Stimulated activated CD4-positive, alpha-beta T cell treated with anti-CD3 and anti-CD28 coated beads, Interleukin-12 subunit alpha, Interleukin-12 subunit beta, amount 100 ng/mL, for 4 hours (primary cell): Measurements from ENCODE around the gene TMEM181.
"Not testable (repeated sequence)": the region's sequence is repeated elsewhere in the genome, so short reads cannot be mapped to it uniquely, and the experiment has no call there.

Experiments used
- DNase-seq: peaks from one replicate; pipeline ENCODE4 v3.0.0-alpha.2; 2020

The TMEM181 gene

DNA sequence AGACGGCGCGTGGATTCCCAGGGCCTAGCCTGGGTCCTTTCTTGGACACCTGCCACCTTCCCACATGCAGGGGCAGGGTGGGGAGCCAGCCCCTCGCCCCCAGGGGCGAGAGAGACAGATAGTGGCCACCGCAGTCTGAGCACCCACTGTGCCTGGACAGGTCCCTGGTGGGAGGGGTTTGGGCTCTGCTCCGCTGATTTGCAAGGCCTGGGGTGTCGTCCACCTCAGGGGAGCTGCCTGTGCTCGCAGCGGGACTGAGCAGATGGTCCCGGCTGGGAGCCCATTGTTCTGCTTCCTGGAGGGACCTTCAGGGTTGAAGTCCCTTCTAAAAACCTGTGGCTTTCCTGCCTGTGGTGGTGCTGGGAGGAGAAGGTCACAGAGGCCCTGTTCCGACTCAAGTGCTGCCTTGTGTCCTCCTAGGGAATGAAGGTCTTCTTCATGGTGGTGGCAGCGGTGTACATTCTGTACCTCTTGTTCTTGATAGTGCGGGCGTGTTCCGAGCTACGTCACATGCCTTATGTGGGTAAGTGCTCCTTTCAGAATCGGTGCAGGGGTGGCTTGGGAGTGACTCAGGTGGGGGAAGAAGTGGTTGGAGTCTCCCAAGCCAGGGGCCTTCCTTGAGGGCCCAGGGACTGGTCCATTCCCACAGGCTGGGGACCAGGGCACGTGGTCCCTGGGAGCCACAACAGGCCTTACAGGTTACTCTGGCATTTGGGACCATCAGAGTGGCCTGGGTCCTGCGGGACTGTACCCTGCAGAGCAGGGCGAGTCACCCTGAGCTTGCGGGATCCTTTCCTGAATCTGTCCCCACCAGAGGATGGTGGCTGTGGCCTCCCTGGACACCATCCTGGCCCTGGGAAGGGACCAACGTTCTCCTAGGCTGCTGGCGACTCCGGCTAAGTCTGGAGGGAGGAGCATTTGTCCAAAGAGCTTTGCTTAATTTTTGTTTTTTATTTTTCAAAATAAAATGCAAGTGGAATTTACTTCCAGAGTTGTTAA, 65.1 kb downstream of the TMEM181 start:
- no peak for DNase-seq

DNA sequence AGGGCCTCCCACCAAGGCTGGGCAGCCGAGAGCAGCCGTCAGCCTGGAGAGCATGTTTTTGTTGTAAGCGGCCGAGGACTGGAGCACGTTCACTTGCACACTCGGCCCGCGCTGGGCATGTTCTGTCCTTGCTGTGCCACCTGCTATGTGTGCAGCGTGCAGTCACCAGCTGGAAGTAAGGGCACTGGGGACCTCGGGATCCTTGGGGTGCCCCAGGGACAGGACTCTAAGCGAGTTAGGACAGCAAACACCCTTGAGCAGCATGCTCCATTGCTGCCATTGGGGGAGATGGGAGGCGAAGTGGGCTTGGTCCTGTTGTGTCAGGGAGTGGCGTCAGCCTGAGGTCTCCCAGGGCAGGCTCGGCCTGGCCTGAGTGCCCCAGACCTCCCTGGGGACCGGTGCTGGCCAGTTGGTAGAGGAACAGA, 66.0 kb downstream of the TMEM181 start:
- no peak for DNase-seq

DNA sequence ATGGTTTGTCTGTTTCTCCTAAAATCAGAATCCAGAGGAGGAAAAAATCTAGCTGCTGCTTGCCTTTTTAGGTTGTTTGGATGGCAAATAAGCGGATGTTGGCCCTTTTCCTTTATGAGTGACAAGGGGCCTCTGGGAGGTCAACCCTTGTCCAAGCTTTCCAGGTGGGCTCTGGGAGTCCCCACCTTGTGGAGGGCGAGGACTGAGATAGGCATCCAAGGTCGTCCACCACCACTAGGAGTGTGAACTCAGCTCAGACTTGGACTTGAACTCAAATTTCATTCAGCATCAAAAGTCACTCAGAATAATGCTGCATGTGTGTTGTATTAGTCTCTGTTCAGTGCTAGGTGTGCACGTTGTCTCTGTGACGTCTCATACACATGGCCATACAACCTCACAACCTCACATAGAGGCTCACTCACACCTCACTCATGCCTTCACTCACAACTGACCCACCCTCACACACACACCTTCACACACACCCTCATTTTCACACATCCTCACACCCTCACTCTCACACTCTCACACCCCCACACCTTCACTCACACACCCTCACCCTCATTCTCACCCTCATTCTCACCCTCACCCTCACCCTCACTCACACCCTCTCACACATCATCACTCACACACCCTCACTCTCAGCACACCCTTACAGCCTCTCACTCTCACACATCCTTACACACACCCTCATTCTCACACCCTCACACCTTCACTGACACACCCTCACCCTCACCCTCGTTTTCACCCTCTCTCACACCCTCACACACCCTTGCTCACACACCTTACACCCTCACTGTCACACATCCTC, 66.7 kb downstream of the TMEM181 start:
- no peak for DNase-seq

DNA sequence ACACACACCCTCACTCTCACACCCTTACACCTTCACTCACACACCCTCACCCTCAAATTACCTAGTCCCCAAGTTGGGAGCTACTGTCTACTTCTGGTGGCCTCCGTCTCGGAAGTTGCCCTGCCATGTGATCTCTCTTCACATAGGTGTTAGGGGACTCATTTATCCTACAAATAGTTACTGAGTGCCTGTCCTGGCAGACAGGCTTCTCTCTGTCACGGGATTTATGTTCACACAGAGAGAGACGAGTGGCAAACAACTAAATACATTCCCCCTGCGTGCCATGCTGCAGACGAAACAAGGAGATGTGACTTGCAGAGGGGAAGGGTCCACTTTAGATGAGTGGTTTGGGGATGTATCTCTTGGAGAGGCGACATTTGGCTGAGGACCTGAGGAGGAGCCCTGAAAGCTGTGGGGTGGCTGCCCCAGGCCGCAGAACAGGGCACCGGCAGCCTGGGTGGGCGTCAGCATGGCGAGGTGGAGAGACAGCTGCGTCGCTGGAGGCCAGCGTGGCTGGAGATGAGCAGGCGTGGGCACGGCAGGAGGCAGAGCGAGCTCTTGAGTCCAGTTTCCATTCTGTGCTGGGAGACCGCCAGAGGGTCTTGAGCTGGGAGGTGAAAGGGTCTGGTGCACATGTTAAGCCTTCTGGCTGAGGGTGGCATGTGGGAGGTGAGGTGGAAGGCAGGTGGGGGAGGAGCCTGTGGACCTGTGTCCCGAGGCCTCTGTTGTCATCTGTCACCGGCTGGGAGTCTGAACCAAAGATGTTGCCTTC, 67.5 kb downstream of the TMEM181 start:
- no peak for DNase-seq

DNA sequence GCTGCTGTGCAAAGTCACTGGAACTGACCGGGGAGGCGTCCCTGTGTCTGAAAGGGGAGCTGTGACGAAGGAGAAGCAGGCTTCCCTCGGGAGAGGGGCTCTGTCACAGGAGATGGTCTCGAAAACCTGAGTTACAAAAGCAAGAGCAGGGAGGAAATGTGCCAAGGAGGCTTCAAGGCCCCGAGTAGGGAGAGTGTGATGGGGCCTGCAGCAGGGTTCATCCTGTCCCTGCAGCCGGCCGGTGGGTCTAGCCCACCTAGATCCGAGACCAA, 68.0 kb downstream of the TMEM181 start:
- no peak for DNase-seq

DNA sequence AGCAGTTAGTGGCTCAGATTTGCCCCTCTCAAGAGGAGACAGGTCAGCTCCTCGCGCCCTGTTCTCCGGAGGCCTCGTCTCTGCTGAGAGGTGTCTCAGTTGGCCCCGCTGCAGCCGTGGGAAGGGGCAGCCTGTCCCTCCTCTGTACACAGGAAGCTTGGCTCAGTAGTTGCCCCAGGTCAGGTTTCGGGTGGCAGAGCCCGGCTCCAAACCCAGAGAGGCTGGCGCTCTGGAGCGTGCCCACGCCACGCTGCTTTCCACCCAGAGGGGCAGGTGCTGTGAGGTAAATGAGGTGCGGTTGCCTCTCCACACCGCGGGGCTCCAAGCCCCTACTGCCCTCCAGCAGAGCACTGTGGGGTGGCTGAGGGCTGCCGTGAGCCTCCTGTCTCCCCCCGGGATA, 68.7 kb downstream of the TMEM181 start:
- DNase-seq: no peak

DNA sequence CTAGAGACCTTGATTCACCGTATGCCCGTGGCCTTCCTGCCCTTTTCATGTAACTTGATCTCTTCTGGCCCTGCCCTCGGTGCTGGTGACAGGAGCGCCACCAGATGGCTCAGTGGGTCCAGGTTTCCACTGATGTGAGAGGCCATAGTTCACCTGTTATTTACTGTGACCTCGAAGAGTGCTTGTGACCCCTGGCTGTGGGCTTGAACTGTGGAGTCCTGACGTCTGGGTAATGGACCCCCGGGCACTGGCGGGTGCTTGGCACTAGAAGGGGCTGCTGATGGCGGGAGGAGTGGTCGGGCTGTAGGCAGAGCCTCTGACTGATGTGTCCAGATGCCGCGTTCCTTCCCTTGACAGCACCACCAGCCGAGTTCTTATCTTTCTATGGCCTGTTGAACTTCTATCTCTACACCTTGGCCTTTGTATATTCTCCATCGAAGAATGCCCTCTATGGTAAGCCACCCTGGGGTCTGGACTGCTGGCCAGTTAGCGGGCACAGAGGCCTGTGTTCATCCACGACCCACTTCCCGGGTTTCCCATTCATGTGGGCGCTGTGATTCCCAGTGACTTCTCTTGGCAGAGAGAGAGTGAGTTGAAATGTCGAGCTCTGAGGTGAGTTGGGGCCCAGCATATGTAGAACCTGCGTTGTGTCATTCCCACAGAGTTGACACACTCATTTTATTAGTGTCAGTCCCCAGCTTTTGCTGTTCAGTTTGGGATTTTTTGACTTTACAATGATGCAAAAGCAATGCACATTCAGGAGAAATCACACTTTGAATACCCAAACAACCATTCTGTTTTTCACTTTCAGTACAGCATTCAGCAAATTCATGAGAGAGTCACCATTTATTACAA, 69.7 kb downstream of the TMEM181 start:
- no peak for DNase-seq

DNA sequence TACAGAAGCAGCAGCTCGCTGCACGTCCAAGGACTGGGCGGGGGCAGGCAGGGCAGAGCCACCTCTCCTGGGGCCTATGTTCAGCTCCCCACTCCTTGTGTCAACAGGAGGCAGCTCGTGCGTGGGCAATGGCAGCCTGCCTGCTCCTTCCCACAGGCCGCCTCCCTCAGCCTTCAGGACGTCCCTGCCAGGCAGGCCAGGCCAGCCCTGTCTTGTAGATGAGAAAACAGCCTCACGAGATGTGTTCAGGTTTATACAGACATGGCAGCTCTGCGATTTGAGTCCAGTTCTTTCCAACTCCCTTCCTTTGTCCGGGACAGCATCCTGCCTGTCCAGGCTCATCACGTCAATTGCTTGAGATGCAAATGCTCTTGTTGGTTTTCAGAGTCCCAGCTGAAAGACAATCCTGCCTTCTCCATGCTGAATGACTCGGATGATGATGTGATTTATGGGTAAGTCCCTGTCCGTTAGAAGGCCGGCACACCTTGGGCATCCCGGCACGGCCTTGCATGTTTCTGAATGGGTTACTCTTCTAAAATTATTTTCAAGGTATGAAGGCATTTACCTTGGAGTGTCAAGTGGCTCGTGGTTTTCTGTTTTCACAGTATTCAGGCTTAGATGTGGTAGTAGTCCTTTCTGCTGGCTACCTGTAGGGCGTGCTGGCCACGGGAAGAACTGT, 71.2 kb downstream of the TMEM181 start:
- no peak for DNase-seq

DNA sequence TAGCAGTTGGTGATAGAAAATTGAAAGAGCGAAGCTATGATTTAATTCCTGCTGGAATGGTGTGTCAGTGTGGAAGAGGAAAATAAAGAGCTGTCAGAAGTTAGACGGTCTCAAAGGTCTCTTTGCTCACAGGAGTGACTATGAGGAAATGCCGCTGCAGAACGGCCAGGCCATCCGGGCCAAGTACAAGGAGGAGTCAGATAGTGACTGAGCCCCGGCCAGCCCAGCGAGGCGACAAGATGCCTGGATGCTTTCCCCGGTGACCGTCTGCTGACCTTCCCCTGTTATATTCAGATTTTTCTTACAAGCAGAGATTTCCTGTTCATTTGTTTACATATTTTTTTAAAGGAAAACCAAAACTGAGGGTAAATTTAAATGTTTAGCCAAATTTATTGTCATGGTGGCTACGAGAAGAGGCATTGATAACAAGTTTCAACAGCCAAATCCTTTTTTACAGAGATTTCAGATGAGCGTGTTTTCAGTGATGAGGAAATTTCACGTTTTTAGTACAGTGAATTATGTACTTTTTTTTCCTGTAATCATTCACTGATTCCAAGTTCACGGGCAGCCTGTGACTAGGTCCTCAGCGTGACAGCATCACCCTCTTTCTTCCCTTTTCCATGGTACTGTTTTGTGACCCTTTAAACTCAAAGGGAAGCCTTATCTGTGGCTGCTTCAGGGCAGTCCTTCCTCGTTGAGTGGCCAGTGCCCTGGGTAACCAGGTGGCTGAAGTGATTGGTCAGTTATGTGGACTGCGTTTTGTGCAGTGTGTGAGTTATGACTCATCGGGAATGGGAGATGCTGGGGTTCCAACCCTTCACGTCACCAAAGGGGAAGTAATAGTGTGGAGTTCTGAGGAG, 72.0 kb downstream of the TMEM181 start:
- no peak for DNase-seq

DNA sequence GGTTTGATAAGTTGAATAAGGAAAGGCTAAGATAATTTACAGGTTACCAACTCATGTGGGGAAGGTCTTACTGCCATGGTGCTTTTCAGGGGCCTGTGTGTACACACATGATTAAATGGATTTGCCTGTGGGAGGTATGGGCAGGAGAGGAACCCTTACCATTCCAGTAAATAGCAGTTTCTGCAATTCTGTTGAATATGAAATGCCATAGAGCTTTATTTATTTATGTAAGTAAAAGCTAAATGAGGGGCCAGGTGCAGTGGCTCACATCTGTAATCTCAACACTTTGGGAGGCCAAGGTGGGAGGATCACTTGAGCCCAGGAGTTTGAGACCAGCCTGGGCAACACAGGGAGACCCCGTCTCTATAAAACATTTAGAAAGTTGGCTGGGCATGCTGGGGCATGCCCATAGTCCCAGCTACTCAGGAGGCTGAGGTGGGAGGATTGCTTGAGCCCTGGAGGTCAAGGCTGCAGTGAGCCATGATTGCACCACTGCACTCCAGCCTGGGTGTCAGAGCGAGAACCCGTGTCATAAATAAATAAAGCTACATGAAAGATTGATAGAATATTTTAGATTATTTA, 72.7 kb downstream of the TMEM181 start:
- DNase-seq: not testable (repeated sequence)

DNA sequence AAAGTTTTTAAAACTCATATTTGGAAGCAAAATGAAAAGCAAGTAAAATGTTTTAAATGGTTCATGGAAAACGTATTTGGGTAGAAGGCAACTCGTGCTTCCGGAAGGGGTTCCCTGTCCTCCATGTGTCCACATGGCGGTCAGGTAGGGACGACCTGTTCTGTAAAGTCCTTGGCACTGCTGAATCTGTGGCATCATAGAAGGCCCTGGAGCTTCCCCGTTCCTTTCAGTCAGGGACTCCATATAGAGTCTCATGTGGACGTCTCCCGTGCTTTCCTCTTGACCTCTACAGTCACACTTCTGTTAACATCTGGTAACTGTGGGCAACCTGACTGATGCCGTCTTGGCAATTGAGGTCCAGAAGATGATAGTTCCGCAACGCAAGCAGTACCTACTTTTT, 73.2 kb downstream of the TMEM181 start:
- no peak for DNase-seq

DNA sequence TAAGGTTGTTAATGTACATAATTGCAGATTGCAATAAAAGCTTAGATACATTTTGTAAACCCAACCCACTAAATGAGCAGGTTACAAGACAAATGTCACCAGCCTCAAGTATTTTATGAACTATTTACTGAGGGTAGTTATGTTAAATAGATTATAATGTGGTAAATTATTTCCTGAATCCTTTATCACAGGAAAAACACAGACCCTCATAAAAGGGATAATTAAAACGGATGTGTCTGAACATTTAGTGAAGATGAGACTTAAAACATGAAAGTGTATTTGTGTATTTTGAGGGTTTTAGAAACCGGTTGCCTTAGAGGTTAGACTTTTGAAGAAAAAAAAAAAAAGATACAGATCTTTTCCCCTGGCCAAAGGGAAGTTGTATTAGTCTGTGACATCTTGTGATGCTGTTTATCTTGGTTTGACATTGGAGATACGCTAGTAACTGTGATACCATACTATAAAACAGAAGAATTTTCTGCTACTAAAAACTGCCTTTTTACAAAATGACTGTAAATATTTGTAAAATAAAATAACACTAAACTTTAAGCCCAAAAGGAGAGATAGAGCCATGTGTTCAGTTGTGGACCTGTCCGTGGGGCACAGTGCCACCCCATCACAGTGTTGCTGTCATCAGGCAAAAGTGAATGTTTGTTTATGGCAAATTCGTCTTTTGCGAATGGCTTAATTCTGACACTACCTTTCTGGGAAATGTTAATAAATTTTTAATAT, 75.0 kb downstream of the TMEM181 start:
- no peak for DNase-seq

DNA sequence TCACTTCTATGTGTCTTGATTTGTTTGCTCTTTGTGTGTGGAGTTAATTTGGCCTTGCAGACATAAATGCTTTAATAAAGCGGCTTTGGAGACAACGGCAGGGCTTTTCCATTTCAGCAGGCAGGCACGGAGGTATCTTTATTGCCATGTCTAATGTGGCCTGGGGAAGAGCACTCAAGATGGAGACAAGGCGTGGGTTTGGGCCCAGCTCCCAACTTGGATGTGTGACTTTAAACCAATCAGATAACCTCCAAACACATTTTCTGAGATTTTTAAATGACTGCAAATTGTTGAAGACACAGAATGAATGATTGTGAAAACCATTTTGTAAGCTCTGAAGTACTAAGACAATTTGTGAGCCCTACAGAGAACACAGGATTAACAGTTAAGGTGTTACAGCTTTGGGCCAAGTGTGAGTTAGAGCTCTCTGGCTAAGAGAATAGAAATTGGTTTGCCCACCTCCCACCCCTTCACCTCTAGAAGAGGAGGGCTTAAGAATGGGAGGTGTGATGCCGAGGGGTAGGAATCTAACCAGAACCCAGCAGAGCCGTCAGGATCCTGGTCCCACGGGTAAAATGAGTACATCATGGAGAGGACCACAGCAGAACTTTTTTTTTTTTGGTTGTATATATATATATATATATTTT, 75.7 kb downstream of the TMEM181 start:
- no peak for DNase-seq

DNA sequence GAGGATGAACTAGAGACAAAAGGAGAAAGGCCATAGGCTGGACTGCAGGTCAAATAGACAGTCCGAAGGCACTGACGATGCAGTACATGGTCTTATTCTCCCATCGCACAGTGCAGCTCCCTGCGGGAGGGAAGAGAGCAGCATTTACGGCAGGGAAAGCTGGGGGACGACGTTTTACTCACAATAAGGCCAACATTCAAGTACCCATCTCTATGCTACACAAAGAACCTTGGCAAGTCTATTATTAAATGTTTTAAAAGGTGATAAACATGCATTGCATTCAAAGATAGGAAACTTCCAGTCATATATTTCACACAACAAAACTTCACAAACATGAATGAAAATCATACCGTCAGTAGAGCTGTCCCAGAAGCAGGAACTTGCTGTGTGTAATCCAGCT, 76.9 kb downstream of the TMEM181 start:
- no peak for DNase-seq

DNA sequence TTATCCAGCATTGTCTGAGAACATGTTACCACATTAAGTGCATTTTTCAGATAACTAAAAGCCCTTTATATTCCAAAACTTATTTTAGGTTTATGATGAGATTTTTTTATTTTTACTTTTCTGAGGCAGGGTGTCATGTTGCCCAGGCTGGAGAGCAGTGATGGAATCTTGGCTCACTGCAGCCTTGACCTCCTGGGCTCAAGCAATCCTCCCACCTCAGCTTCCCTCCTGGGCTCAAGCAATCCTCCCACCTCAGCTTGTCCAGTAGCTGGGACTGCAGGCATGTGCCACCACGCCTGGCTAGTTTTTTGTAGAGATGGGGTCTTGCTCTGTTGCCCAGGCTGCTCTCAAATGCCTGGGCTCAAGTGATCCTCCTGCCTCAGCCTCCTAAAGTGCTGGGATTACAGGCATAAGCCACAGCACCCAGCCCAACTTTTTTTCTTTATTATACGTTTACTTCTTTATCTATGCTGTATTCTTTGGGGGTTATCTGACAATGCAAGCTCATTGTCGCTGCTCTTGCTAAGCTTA, 78.5 kb downstream of the TMEM181 start:
- DNase-seq: no peak

DNA sequence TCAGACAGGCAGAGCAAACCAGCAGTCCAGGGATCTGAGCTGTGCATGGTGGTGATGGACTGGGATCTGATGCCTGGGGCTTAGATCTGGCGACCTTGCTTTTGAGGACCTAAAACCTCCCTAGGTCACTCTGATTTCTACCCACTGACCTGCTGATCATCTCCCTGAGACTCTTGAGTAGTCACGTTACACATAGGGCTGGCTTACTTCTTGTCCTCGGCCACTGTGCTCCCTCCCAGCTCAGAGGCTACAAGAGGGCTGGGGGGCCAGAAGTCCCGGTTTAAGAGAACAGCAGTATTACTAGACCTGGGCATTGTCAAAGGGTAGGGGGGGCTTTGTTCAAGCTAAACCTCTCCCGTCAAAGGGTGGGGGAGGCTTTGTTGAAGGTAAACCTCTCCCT, 79.2 kb downstream of the TMEM181 start:
- DNase-seq: no peak

DNA sequence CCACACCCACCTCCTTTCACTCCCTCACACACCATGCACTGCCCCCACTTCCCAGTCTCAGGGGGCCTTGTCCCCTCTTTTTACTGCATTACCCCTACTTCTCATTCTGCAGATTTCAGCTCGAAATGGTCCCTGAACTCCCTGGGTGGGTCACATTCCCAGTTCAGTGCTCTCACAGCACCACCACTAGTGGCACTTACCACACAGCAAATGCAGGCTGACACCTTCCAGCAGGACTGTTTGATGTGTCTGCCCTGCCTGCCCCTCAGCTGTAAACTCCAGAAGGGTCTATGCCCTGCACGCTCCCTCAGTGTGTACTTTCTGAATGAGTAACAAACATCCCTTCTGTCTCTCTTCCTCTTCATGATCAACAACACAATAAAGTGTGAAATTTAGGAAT, 80.6 kb downstream of the TMEM181 start:
- no peak for DNase-seq

DNA sequence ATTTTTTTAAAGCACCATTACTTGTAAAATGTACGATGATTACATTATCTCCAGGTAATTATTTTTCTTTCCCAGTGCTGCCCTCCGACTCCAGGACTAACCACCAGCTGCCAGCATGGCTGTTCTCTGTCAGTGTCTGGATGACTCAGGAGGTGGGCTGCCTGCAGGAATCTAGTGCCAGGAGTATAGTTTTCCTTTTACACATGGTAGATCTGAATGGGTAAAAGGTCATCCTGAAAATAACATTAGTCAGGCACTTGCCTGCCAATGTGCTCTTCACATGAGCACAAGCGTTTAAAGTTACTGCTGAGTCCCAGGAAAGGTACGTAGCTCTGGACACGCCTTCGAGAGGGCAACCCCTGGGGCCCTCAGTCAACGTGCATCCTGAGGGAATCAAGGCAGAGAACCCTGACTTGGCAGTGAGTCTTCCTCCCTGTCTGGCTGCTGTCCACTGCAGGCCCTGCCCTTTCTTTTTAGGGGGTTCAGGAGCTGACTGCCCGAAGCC, 82.3 kb downstream of the TMEM181 start:
- DNase-seq: no peak

DNA sequence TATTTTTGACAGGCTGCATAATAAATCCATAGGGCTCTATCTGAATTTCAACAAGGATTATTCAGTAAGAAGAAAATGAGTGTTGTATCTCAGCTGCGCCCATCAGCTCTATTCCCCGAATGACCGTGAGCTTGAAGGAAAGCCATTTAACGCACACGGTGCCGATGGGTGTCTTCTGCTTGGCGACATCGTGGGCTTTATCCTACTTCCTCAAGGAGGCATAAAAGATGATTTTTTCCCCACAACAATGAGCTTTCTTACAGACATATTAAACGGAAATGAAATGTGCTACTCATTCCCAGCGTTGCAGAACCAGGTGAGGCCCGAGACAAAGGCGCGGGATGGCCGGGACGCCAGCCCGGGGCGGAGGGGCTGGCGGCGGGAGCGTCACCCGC, 83.9 kb downstream of the TMEM181 start:
- no peak for DNase-seq
